LNCaP clone FGC (cell line): ENCODE results near the gene SKP2.

Experiments
- DNase-seq: peaks from one replicate; pipeline ENCODE4 v3.0.0-alpha.2; 2011; ENCODE audit warnings: low read depth
- H3K4me3 ChIP-seq: 2 replicates; pipeline ENCODE4 v1.5.1; 2011; ENCODE audit warnings: mild to moderate bottlenecking, low read depth, low read length, control low read depth
- TF ChIP-seq, protein P1 (sequence below): IDR thresholded peaks from 2 replicates; pipeline ENCODE4 v1.5.1; 2012; ENCODE audit warnings: mild to moderate bottlenecking; ENCODE audit not compliant: control insufficient read depth, insufficient read depth; ENCODE audit errors: extremely low read depth

Gene SKP2

DNA sequence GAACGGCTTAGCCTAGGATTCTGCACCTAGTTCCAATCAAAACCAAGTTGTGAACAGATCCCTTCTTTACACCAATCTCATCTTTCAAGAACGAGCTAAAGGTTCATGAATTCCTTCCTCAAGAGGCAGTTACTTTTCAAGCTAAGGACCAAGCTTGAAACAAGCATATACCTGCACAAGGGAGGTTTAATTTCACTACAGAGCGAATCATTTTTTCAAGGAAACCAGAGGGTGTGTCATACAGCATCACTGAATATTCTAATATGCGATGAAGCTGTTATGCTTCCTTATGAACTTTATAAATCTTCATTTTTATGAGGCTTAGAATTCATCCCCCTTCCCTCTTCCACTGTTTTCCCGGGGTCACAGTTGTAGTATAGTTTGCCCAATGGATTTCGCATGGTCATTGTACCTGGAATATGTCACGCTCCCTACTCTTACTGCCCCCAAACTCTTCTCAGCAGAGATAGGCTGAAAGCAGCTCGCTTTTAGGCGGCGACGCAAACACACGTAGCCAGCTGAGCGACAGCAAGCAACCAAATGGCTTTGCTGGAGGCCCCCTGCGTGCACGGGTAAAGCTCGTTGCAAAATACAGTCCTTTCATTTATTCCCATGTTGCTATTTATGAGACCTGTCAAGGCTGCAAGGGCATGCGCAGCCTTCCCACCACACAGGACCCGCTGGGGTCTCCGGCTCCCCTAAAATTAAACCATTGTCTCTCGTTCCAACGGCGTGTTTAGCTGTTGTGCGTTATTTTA lies 1.1 kb upstream of the SKP2 start:
- TF ChIP-seq, protein P1, sequence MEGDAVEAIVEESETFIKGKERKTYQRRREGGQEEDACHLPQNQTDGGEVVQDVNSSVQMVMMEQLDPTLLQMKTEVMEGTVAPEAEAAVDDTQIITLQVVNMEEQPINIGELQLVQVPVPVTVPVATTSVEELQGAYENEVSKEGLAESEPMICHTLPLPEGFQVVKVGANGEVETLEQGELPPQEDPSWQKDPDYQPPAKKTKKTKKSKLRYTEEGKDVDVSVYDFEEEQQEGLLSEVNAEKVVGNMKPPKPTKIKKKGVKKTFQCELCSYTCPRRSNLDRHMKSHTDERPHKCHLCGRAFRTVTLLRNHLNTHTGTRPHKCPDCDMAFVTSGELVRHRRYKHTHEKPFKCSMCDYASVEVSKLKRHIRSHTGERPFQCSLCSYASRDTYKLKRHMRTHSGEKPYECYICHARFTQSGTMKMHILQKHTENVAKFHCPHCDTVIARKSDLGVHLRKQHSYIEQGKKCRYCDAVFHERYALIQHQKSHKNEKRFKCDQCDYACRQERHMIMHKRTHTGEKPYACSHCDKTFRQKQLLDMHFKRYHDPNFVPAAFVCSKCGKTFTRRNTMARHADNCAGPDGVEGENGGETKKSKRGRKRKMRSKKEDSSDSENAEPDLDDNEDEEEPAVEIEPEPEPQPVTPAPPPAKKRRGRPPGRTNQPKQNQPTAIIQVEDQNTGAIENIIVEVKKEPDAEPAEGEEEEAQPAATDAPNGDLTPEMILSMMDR = no peak
- DNase-seq = no peak
- peak overlapping the region; percentile 87 for H3K4me3 ChIP-seq

DNA sequence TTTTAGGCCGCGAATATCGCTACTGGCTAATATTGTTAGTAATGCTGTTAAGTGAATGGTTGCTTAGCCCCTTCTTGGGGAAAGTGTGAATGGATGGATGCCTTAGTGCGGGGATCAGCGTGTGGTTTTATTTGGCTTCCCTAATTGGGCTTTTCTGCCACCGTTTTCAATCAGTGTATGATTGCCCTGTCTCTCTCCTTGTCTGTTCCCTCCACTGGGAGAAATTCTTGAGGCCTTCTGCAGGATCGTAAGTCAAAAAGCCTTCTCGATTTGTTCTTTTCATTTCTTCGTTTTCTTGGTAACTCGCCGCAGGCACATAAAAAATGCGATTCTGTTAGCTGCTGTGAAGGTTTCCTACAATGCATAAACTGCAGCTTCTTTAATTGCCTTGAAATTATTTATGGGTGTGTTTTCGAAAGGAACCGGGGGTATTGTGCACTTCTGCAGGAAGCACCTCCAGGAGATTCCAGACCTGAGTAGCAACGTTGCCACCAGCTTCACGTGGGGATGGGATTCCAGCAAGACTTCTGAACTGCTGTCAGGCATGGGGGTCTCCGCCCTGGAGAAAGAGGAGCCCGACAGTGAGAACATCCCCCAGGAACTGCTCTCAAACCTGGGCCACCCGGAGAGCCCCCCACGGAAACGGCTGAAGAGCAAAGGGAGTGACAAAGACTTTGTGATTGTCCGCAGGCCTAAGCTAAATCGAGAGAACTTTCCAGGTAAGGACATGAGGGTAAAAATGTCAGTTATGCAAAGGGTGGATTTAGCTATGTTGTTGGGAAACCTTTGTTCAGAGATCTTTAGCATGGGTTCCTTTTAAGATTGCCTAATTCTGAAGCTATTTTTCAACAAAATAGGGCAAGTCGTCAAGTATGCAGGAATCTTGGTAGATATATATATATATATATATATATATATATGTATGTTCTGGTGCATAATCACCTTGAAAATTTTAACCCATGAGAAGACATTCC lies 700 bp downstream of the SKP2 start:
- TF ChIP-seq, protein P1 = no peak
- H3K4me3 ChIP-seq = peak overlapping the region; percentile 87
- DNase-seq = no peak

DNA sequence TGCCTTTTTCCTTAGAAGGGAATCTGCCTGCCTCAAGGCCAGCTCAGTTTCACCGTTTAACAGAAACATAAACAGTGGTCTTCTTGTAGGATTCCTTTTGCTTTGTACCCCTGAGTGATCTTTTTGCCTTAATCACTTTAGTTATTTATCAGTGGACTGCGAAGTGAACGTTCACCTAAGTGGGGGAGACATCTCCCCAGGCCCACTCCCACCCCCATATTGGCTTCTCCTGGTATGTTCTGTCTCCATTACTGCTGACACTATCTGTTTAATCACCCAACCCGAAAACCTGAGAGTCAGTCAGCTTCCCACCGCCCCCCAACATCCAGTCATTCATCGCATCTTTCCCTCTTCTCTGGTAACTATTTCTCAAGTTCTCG lies 1.4 kb downstream of the SKP2 start:
- no peak overlapping the region for H3K4me3 ChIP-seq
- DNase-seq = no peak
- TF ChIP-seq, protein P1 = no peak

DNA sequence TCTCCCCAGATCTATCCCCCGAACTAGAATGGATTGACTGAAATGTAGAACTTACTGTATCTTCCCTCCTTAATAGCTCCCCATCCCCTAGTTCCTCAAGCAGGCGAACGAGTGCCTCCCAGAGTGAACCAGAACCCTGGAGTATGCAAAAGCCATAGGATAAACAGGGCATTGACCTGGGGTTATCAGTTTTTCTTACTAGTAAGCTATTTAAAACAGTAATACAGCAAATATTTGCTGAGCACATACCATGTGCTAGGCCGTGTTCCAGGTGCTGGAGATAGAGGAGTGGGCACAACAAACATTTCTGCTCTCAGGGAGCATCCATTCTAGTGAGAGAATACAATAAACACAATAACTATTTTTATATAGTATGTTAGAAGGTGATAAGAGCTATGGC lies 1.8 kb downstream of the SKP2 start:
- no peak overlapping the region for H3K4me3 ChIP-seq
- DNase-seq = no peak
- TF ChIP-seq, protein P1 = no peak

DNA sequence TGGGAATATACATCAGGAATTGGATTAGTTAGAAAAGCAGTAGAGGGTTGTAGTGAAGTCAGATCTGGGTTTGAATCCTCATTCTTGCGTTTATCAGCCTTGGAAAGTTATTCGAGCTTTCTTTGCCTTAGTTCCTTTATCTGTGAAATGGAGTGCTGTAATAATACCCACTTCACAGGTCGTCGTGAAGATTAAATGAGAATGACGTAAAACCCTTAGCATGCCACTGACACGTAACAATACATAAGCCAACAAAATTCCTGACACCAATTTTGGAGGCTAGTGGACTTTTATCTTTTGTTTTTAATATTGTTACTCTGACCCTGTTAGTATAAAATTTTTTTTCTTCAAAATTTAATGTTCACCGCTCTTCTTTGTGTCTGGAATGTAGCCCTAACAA lies 3.4 kb downstream of the SKP2 start:
- no peak for DNase-seq
- H3K4me3 ChIP-seq = no peak overlapping the region
- TF ChIP-seq, protein P1 = no peak

DNA sequence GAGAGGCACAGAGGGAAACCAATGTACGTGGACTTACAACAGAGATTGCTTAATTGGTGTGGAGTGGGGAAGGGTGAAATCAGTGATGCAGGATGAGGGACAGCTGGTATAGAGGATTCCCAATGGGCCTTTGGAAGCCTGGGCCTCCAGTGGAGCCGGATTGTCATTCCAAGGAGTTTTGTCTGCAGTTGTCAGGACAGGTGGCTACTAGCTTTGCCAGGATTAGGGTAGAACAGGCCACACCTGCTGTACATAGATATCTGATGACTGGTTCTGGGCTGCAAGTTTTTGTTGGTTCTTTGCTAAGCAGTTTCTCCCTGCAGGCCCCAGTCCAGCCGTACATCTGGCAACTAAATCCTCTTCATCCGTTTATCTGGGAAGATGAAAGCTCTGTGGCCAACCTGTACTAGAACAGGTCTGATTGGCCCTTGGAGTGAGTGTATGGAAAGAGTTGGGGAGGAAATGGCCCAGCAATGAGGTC lies 4.2 kb downstream of the SKP2 start:
- TF ChIP-seq, protein P1 = no peak
- H3K4me3 ChIP-seq = no peak overlapping the region
- no peak for DNase-seq
